Stimulated activated CD4-positive, alpha-beta T cell treated with anti-CD3 and anti-CD28 coated beads, TNF-alpha, amount 100 ng/mL, for 48 hours (primary cell): ENCODE data around the gene RPL21.
"Not testable (repeated sequence)": the region's sequence is repeated elsewhere in the genome, so short reads cannot be mapped to it uniquely, and the experiment has no call there.

Source experiments
- DNase-seq, 3 donors: peaks; one replicate each; pipeline ENCODE4 v3.0.0-alpha.2; 2020; ENCODE audit warnings: low read depth in 3 of 3

The RPL21 gene

GRCh38 chr13:27289011-27289665 is 37.8 kb downstream of the RPL21 start:
- no peak for DNase-seq

GRCh38 chr13:27290715-27291114 is 39.4 kb downstream of the RPL21 start:
- DNase-seq, result no peak

- not testable (repeated sequence) for DNase-seq
These were observed 40.6 kb downstream of the RPL21 start for GRCh38 chr13:27291967-27292366.

- DNase-seq, result no peak
These were observed 41.8 kb downstream of the RPL21 start for GRCh38 chr13:27293076-27293691.

GRCh38 chr13:27293873-27294515 is 42.6 kb downstream of the RPL21 start:
- no peak for DNase-seq

- DNase-seq, result no peak
These were observed 43.7 kb downstream of the RPL21 start for GRCh38 chr13:27295096-27295495.

- no peak for DNase-seq
These were observed 44.3 kb downstream of the RPL21 start for GRCh38 chr13:27295660-27296059.

- DNase-seq, result no peak
These were observed 45.1 kb downstream of the RPL21 start for GRCh38 chr13:27296496-27296895.

- no peak for DNase-seq
These were observed 47.5 kb downstream of the RPL21 start for GRCh38 chr13:27298849-27299248.

- DNase-seq, result not testable (repeated sequence)
These were observed 49.0 kb downstream of the RPL21 start for GRCh38 chr13:27300406-27300805.

- no peak for DNase-seq
These were observed 49.7 kb downstream of the RPL21 start for GRCh38 chr13:27300941-27301586.

GRCh38 chr13:27302643-27303262 is 51.4 kb downstream of the RPL21 start:
- no peak for DNase-seq

- DNase-seq, result no peak
These were observed 52.7 kb downstream of the RPL21 start for GRCh38 chr13:27304099-27304498.

GRCh38 chr13:27304611-27305010 is 53.3 kb downstream of the RPL21 start:
- DNase-seq, result no peak
